ENCODE measurements around the gene STK17B. TPM values are rescaled to one million over a fixed set of nuclear protein-coding genes. Genes with fewer than 3 reads are reported as not detected.

Gene STK17B
- total RNA-seq, 2 experiments from 2014 or later, result 159 to 178 TPM

- Mint-ChIP-seq H3K36me3 (ENCODE audit: low read depth) (peaks cover 34% of the 10 kb centered on the region), H3K4me3 (peak overlapping the region; percentile 92), H3K27me3 (no peaks in the 10 kb centered on the region), H3K27ac (peak overlapping the region; percentile 48), H3K9me3 (ENCODE audit: low read depth) (no peaks in the 10 kb centered on the region), H3K4me1 (peaks cover 42% of the 10 kb centered on the region)
- CTCF ChIA-PET, result interaction anchor here (0.6 to 3.0 kb wide), 9 partner anchors 10 to 1131 kb away, joined by 3 to 13 read pairs (median 4); no protein-coding TSS in a partner anchor
- ATAC-seq (peak; percentile 3), DNase-seq (no peak)
- intact Hi-C loops (cut with DNase I, micrococcal nuclease), result loop anchor here (1.0 to 10.0 kb wide), 13 partner anchors 12 to 1328 kb away; partner anchors contain the start of genes HSPD1 (in 1 of the 2), HSPE1 (in 1 of the 2) and SLC39A10 (in 1 of the 2)
- POLR2A ChIA-PET, result interaction anchor here (1.0 to 2.6 kb wide), 5 partner anchors 11 to 88 kb away, joined by 3 to 10 read pairs (median 5); no protein-coding TSS in a partner anchor
These were observed 568 bp upstream of the STK17B start for GRCh38 chr2:196171946-196172345.

GRCh38 chr2:196170606-196171247, 651 bp downstream of the STK17B start:
- POLR2A ChIA-PET, result interaction anchor here (0.9 to 2.6 kb wide), 8 partner anchors 10 to 89 kb away, joined by 3 to 10 read pairs (median 5); no protein-coding TSS in a partner anchor
- DNase-seq, result peak; percentile 51

GRCh38 chr2:196170213-196170605, 1.2 kb downstream of the STK17B start:
- H3K4me1 Mint-ChIP-seq, result peaks cover 42% of the 10 kb centered on the region
- intact Hi-C loops (cut with DNase I, micrococcal nuclease), result loop anchor here (2.0 to 10.0 kb wide), 6 partner anchors 107 to 1327 kb away; partner anchors contain the start of gene HSPD1 (in 1 of the 2)
- DNase-seq, result peak; percentile 77
- H3K27ac Mint-ChIP-seq, result peak overlapping the region; percentile 98
- H3K36me3 Mint-ChIP-seq (ENCODE audit: low read depth), result peaks cover 47% of the 10 kb centered on the region
- ChIA-PET CTCF (interaction anchor here (0.7 to 3.0 kb wide), 13 partner anchors 12 to 109 kb away, joined by 3 to 13 read pairs (median 4); no protein-coding TSS in a partner anchor), POLR2A (interaction anchor here (0.9 to 2.6 kb wide), 5 partner anchors 10 to 89 kb away, joined by 3 to 10 read pairs (median 5); no protein-coding TSS in a partner anchor)
- H3K27me3 Mint-ChIP-seq, result no peaks in the 10 kb centered on the region
- no peaks in the 10 kb centered on the region for H3K9me3 Mint-ChIP-seq (ENCODE audit: low read depth)
- ATAC-seq, result peak; percentile 23
- H3K4me3 Mint-ChIP-seq, result peak overlapping the region; percentile 92

More at GRCh38 chr2:196170606-196171247, 651 bp downstream of the STK17B start:
- peak; percentile 5 for ATAC-seq
- H3K4me1 Mint-ChIP-seq, result peaks cover 39% of the 10 kb centered on the region
- intact Hi-C loops (cut with DNase I, micrococcal nuclease), result loop anchor here (1.0 to 10.0 kb wide), 13 partner anchors 10 to 1330 kb away; partner anchors contain the start of genes HSPD1 (in 1 of the 2), HSPE1 (in 1 of the 2) and SLC39A10 (in 1 of the 2)
- no peaks in the 10 kb centered on the region for H3K27me3 Mint-ChIP-seq
- no peaks in the 10 kb centered on the region for H3K9me3 Mint-ChIP-seq (ENCODE audit: low read depth)
- peaks cover 43% of the 10 kb centered on the region for H3K36me3 Mint-ChIP-seq (ENCODE audit: low read depth)
- peak overlapping the region; percentile 98 for H3K27ac Mint-ChIP-seq
- CTCF ChIA-PET, result interaction anchor here (0.7 to 3.0 kb wide), 18 partner anchors 11 to 108 kb away, joined by 3 to 13 read pairs (median 3); no protein-coding TSS in a partner anchor
- H3K4me3 Mint-ChIP-seq, result peak overlapping the region; percentile 92

GRCh38 chr2:196169516-196169915, 1.9 kb downstream of the STK17B start:
- no peaks in the 10 kb centered on the region for H3K27me3 Mint-ChIP-seq
- peak overlapping the region; percentile 92 for H3K4me3 Mint-ChIP-seq
- ChIA-PET CTCF (interaction anchor here (0.9 to 3.0 kb wide), 14 partner anchors 11 to 109 kb away, joined by 3 to 13 read pairs (median 3); no protein-coding TSS in a partner anchor), POLR2A (interaction anchor here (1.0 to 2.6 kb wide), 4 partner anchors 9 to 71 kb away, joined by 3 to 10 read pairs (median 4); no protein-coding TSS in a partner anchor)
- H3K4me1 Mint-ChIP-seq, result peaks cover 42% of the 10 kb centered on the region
- no peaks in the 10 kb centered on the region for H3K9me3 Mint-ChIP-seq (ENCODE audit: low read depth)
- peaks cover 54% of the 10 kb centered on the region for H3K36me3 Mint-ChIP-seq (ENCODE audit: low read depth)
- ATAC-seq (no peak), DNase-seq (no peak)
- peak overlapping the region; percentile 98 for H3K27ac Mint-ChIP-seq
- intact Hi-C loops (cut with DNase I, micrococcal nuclease), result loop anchor here (5.0 to 10.0 kb wide), 4 partner anchors 512 to 1265 kb away; partner anchors contain the start of genes SF3B1 (in 1 of the 2) and SLC39A10 (in 1 of the 2)

- Mint-ChIP-seq H3K9me3 (ENCODE audit: low read depth) (no peaks in the 10 kb centered on the region), H3K27me3 (no peaks in the 10 kb centered on the region), H3K4me3 (peak overlapping the region; percentile 92), H3K36me3 (ENCODE audit: low read depth) (peaks cover 63% of the 10 kb centered on the region), H3K27ac (peak overlapping the region; percentile 96), H3K4me1 (peaks cover 37% of the 10 kb centered on the region)
- ATAC-seq (no peak), DNase-seq (no peak)
- intact Hi-C loops (cut with DNase I, micrococcal nuclease), result loop anchor here (5.0 to 10.0 kb wide), 4 partner anchors 511 to 1267 kb away; partner anchors contain the start of genes SF3B1 (in 1 of the 2) and SLC39A10 (in 1 of the 2)
- CTCF ChIA-PET, result interaction anchor here (0.6 to 2.7 kb wide), 11 partner anchors 10 to 285 kb away, joined by 3 to 16 read pairs (median 3); partner anchors contain the start of gene DNAH7
- POLR2A ChIA-PET, result no interaction called here
These were observed 3.2 kb downstream of the STK17B start for GRCh38 chr2:196168181-196168580.

GRCh38 chr2:196167666-196168065, 3.7 kb downstream of the STK17B start:
- no peaks in the 10 kb centered on the region for H3K27me3 Mint-ChIP-seq
- H3K4me1 Mint-ChIP-seq, result peaks cover 37% of the 10 kb centered on the region
- peaks cover 68% of the 10 kb centered on the region for H3K36me3 Mint-ChIP-seq (ENCODE audit: low read depth)
- intact Hi-C loops (cut with DNase I, micrococcal nuclease), result loop anchor here (5.0 to 10.0 kb wide), 4 partner anchors 510 to 1267 kb away; partner anchors contain the start of genes SF3B1 (in 1 of the 2) and SLC39A10 (in 1 of the 2)
- peak overlapping the region; percentile 92 for H3K4me3 Mint-ChIP-seq
- H3K9me3 Mint-ChIP-seq (ENCODE audit: low read depth), result no peaks in the 10 kb centered on the region
- ATAC-seq, result no peak
- CTCF ChIA-PET, result interaction anchor here (0.6 to 2.7 kb wide), 16 partner anchors 8 to 286 kb away, joined by 3 to 16 read pairs (median 4); partner anchors contain the start of gene DNAH7
- POLR2A ChIA-PET, result interaction anchor here (0.6 to 1.3 kb wide), 2 partner anchors 9 to 59 kb away, joined by 3 to 4 read pairs; no protein-coding TSS in a partner anchor
- peak overlapping the region; percentile 96 for H3K27ac Mint-ChIP-seq
- DNase-seq, result no peak

- peak overlapping the region; percentile 92 for H3K4me3 Mint-ChIP-seq
- no peaks in the 10 kb centered on the region for H3K9me3 Mint-ChIP-seq (ENCODE audit: low read depth)
- DNase-seq (no peak), ATAC-seq (no peak)
- H3K36me3 Mint-ChIP-seq (ENCODE audit: low read depth), result peaks cover 76% of the 10 kb centered on the region
- H3K4me1 Mint-ChIP-seq, result peaks cover 41% of the 10 kb centered on the region
- H3K27me3 Mint-ChIP-seq, result no peaks in the 10 kb centered on the region
- intact Hi-C loops (cut with DNase I, micrococcal nuclease), result loop anchor here (5.0 to 10.0 kb wide), 4 partner anchors 510 to 1268 kb away; partner anchors contain the start of genes SF3B1 (in 1 of the 2) and SLC39A10 (in 1 of the 2)
- H3K27ac Mint-ChIP-seq, result peak overlapping the region; percentile 96
- ChIA-PET CTCF (interaction anchor here (0.7 to 2.7 kb wide), 18 partner anchors 9 to 112 kb away, joined by 3 to 16 read pairs (median 5); partner anchors contain the start of gene DNAH7), POLR2A (interaction anchor here (0.6 to 1.3 kb wide), 4 partner anchors 9 to 109 kb away, joined by 3 to 7 read pairs (median 4); no protein-coding TSS in a partner anchor)
These were observed 4.5 kb downstream of the STK17B start for GRCh38 chr2:196166876-196167275.

GRCh38 chr2:196165016-196165415, 6.4 kb downstream of the STK17B start:
- Mint-ChIP-seq H3K36me3 (ENCODE audit: low read depth) (peaks cover 82% of the 10 kb centered on the region), H3K9me3 (ENCODE audit: low read depth) (no peaks in the 10 kb centered on the region), H3K27ac (peak overlapping the region; percentile 93), H3K4me1 (peaks cover 55% of the 10 kb centered on the region), H3K27me3 (no peaks in the 10 kb centered on the region), H3K4me3 (peak overlapping the region; percentile 92)
- intact Hi-C loops (cut with DNase I, micrococcal nuclease), result loop anchor here (2.0 to 10.0 kb wide), 6 partner anchors 14 to 1270 kb away; partner anchors contain the start of genes SF3B1 (in 1 of the 2) and SLC39A10 (in 1 of the 2)
- ChIA-PET POLR2A (interaction anchor here (0.8 kb wide), 2 partner anchors 75 to 114 kb away, joined by 4 to 6 read pairs; no protein-coding TSS in a partner anchor), CTCF (interaction anchor here (0.7 to 1.6 kb wide), 6 partner anchors 19 to 172 kb away, joined by 3 to 4 read pairs (median 4); no protein-coding TSS in a partner anchor)
- DNase-seq (no peak), ATAC-seq (peak; percentile 47)

- CTCF ChIA-PET, result interaction anchor here (0.6 to 3.0 kb wide), 9 partner anchors 11 to 699 kb away, joined by 3 to 12 read pairs (median 3); no protein-coding TSS in a partner anchor
- H3K4me1 Mint-ChIP-seq, result peaks cover 64% of the 10 kb centered on the region
These were observed 8.1 kb downstream of the STK17B start for GRCh38 chr2:196163285-196163684.

GRCh38 chr2:196162586-196163175, 8.7 kb downstream of the STK17B start:
- intact Hi-C loops (cut with DNase I, micrococcal nuclease), result loop anchor here (1.0 to 10.0 kb wide), 4 partner anchors 80 to 1272 kb away; partner anchors contain the start of gene SF3B1 (in 1 of the 2)
- ATAC-seq (peak; percentile 38), DNase-seq (no peak)
- H3K4me1 Mint-ChIP-seq, result peaks cover 68% of the 10 kb centered on the region
- peak overlapping the region; percentile 92 for H3K4me3 Mint-ChIP-seq
- H3K36me3 Mint-ChIP-seq (ENCODE audit: low read depth), result peaks cover 78% of the 10 kb centered on the region
- H3K9me3 Mint-ChIP-seq (ENCODE audit: low read depth), result no peaks in the 10 kb centered on the region
- POLR2A ChIA-PET, result interaction anchor here (0.6 to 0.9 kb wide), 4 partner anchors 18 to 116 kb away, joined by 3 to 5 read pairs (median 3); no protein-coding TSS in a partner anchor
- CTCF ChIA-PET, result interaction anchor here (0.7 to 3.0 kb wide), 7 partner anchors 14 to 291 kb away, joined by 3 to 12 read pairs (median 3); no protein-coding TSS in a partner anchor
- peak overlapping the region; percentile 85 for H3K27ac Mint-ChIP-seq
- H3K27me3 Mint-ChIP-seq, result no peaks in the 10 kb centered on the region

More at GRCh38 chr2:196163285-196163684, 8.1 kb downstream of the STK17B start:
- DNase-seq (no peak), ATAC-seq (no peak)
- Mint-ChIP-seq H3K36me3 (ENCODE audit: low read depth) (peaks cover 78% of the 10 kb centered on the region), H3K4me3 (peak overlapping the region; percentile 92), H3K27ac (peak overlapping the region; percentile 85), H3K27me3 (no peaks in the 10 kb centered on the region), H3K9me3 (ENCODE audit: low read depth) (no peaks in the 10 kb centered on the region)
- POLR2A ChIA-PET, result interaction anchor here (0.6 to 0.8 kb wide), 3 partner anchors 19 to 91 kb away, joined by 3 to 5 read pairs (median 3); no protein-coding TSS in a partner anchor
- intact Hi-C loops (cut with DNase I, micrococcal nuclease), result loop anchor here (1.0 to 10.0 kb wide), 4 partner anchors 79 to 1272 kb away; partner anchors contain the start of gene SF3B1 (in 1 of the 2)
